IMR-90 (cell line): ENCODE results near the gene MOAP1. TPM values are rescaled to one million over a fixed set of nuclear protein-coding genes. Genes with fewer than 3 reads are reported as not detected.
"Not testable (repeated sequence)": the region's sequence is repeated elsewhere in the genome, so short reads cannot be mapped to it uniquely, and the experiment has no call there.

Experiments used
- ATAC-seq: fragments of 200-7000 bp; cut with Tn5 transposase; 2 replicates; pipeline ENCODE4 v1.9.1; 2020; ENCODE audit warnings: low read depth, mild to moderate bottlenecking, moderate library complexity
- BruUV-seq: library from RNA; stranded (reverse); fragments of 400-500 nt; replicated peaks from 2 replicates; lab custom pipeline; 2021; lab: Mats Ljungman, UMichigan
- CTCF ChIA-PET: fragments of 300-600 bp; formaldehyde crosslinking; extraction: SDS; loops from one replicate; lab custom pipeline; 2021; ENCODE audit warnings: antibody characterized with exemption; lab: Yijun Ruan, JAX
- POLR2A ChIA-PET: fragments of 300-600 bp; sonication (Branson Sonifier 250); formaldehyde crosslinking; loops from one replicate; lab custom pipeline; 2022; ENCODE audit warnings: antibody characterized with exemption; ENCODE audit not compliant: unreplicated experiment; lab: Charles Lee
- DNase-seq: peaks from one replicate; pipeline ENCODE4 v3.0.0; 2013
- H2AFZ ChIP-seq: replicated peaks from 2 replicates; pipeline ENCODE3; 2013; ENCODE audit warnings: low read length, mild to moderate bottlenecking; ENCODE audit not compliant: poor library complexity
- H2AK5ac ChIP-seq: 2 replicates; pipeline ENCODE4 v1.6.1; 2013; ENCODE audit warnings: low read depth, low read length, inconsistent platforms
- H2AK9ac ChIP-seq: replicated peaks from 2 replicates; pipeline ENCODE3; 2013; ENCODE audit warnings: mild to moderate bottlenecking, low read depth, low read length, moderate library complexity; ENCODE audit not compliant: poor library complexity
- H2BK120ac ChIP-seq: 2 replicates; pipeline ENCODE4 v1.6.1; 2013; ENCODE audit warnings: low read depth, low read length, inconsistent platforms
- H2BK15ac ChIP-seq: 3 replicates; pipeline ENCODE4 v1.6.1; 2013; ENCODE audit warnings: low read depth, low read length, inconsistent platforms
- H2BK20ac ChIP-seq: 2 replicates; pipeline ENCODE4 v1.6.1; 2013; ENCODE audit warnings: low read depth, mild to moderate bottlenecking, inconsistent platforms, low read length, moderate library complexity
- H2BK5ac ChIP-seq: 2 replicates; pipeline ENCODE4 v1.6.1; 2013; ENCODE audit warnings: mild to moderate bottlenecking, low read depth, low read length, inconsistent platforms; ENCODE audit not compliant: poor library complexity, severe bottlenecking
- H3K14ac ChIP-seq: replicated peaks from 2 replicates; pipeline ENCODE4 v1.6.1; 2013; ENCODE audit warnings: low read depth, low read length, inconsistent platforms
- H3K18ac ChIP-seq: 2 replicates; pipeline ENCODE4 v1.6.1; 2013; ENCODE audit warnings: low read depth, low read length, control low read depth
- H3K23ac ChIP-seq: 2 replicates; pipeline ENCODE4 v1.6.1; 2013; ENCODE audit warnings: low read depth, low read length, inconsistent platforms
- H3K27ac ChIP-seq: 2 replicates; pipeline ENCODE4 v1.5.1; 2013; ENCODE audit warnings: mild to moderate bottlenecking, control low read depth, low read length; ENCODE audit not compliant: insufficient read depth
- H3K27me3 ChIP-seq: 2 replicates; pipeline ENCODE4 v1.6.1; 2013; ENCODE audit warnings: low read length; ENCODE audit not compliant: control insufficient read depth, insufficient read depth
- H3K36me3 ChIP-seq: 2 replicates; pipeline ENCODE4 v1.6.1; 2013; ENCODE audit warnings: low read length, mixed read lengths; ENCODE audit not compliant: control insufficient read depth, insufficient read depth
- H3K4ac ChIP-seq: 2 replicates; pipeline ENCODE4 v1.6.1; 2013; ENCODE audit warnings: low read depth, low read length, inconsistent platforms
- H3K4me1 ChIP-seq: 2 replicates; pipeline ENCODE4 v1.6.1; 2013; ENCODE audit warnings: low read length, mixed read lengths; ENCODE audit not compliant: control insufficient read depth, insufficient read depth
- H3K4me2 ChIP-seq: 2 replicates; pipeline ENCODE4 v1.6.1; 2013; ENCODE audit warnings: low read depth, mild to moderate bottlenecking, control low read depth, low read length, moderate library complexity
- H3K4me3 ChIP-seq: 2 replicates; pipeline ENCODE4 v1.5.1; 2013; ENCODE audit warnings: low read depth, mild to moderate bottlenecking, control low read depth, low read length, moderate library complexity; ENCODE audit not compliant: insufficient read depth
- H3K56ac ChIP-seq: 2 replicates; pipeline ENCODE4 v1.6.1; 2013; ENCODE audit warnings: low read length, inconsistent platforms; ENCODE audit not compliant: insufficient read depth; ENCODE audit errors: extremely low read depth
- H3K79me1 ChIP-seq, 2 experiments: 2 replicates each; pipeline ENCODE4 v1.6.1; 2013; ENCODE audit warnings: low read length in 2 of 2, inconsistent platforms in 1 of 2, low read depth in 1 of 2
- H3K9ac ChIP-seq: 2 replicates; pipeline ENCODE4 v1.6.1; 2013; ENCODE audit warnings: low read depth, low read length, control low read depth
- H3K9me1 ChIP-seq: 2 replicates; pipeline ENCODE4 v1.6.1; 2013; ENCODE audit warnings: low read length, inconsistent platforms; ENCODE audit not compliant: insufficient read depth
- H3K9me3 ChIP-seq: 2 replicates; pipeline ENCODE4 v1.6.1; 2013; ENCODE audit warnings: low read length; ENCODE audit not compliant: control insufficient read depth, insufficient read depth
- H4K20me1 ChIP-seq: 2 replicates; pipeline ENCODE4 v1.6.1; 2013; ENCODE audit warnings: low read length, inconsistent platforms; ENCODE audit not compliant: insufficient read depth
- H4K5ac ChIP-seq: 2 replicates; pipeline ENCODE4 v1.6.1; 2013; ENCODE audit warnings: mild to moderate bottlenecking, low read depth, low read length, control low read depth
- H4K8ac ChIP-seq, 2 experiments: 2 replicates each; pipeline ENCODE4 v1.6.1; 2013; ENCODE audit warnings: low read depth in 2 of 2, low read length in 2 of 2, control low read depth in 1 of 2, inconsistent platforms in 1 of 2
- H4K91ac ChIP-seq: 2 replicates; pipeline ENCODE4 v1.6.1; 2013; ENCODE audit warnings: low read depth, low read length, inconsistent platforms; ENCODE audit not compliant: insufficient read depth
- CHD1 ChIP-seq: IDR thresholded peaks from 2 replicates; pipeline ENCODE4 v1.6.1; 2012; ENCODE audit warnings: low read depth, low read length, improper control_type of control experiment
- NFE2L2 ChIP-seq: fragments of 150-350 bp; IDR thresholded peaks from 2 replicates; pipeline ENCODE4 v1.6.1; 2016; ENCODE audit warnings: low read depth, mild to moderate bottlenecking, low read length
- WGBS, 2 experiments: methylation state at CpG; one replicate each; pipeline versions ENCODE4 v1.1.5 to v1.1.7; 2013; ENCODE audit warnings: missing lambda C conversion rate in 2 of 2; ENCODE audit not compliant: insufficient read length in 1 of 2; ENCODE audit errors: extremely low coverage in 2 of 2; 5-methylcytosine and 5-hydroxymethylcytosine counted together
- dilution Hi-C: fragments of 300-500 bp; cut with HindIII; formaldehyde crosslinking; loops from one replicate; pipeline ENCODE4 v1.14.3; 2018; ENCODE audit warnings: low sequenced_read_pairs; ENCODE audit not compliant: unreplicated experiment
- in situ Hi-C: fragments of 300-500 bp; cut with MboI; formaldehyde crosslinking; loops from 3 replicates; pipeline ENCODE4 v1.14.3; 2019; ENCODE audit warnings: low sequenced_read_pairs, inconsistent platforms, mixed read lengths
- intact Hi-C: fragments of 100-400 bp; cut with micrococcal nuclease; formaldehyde crosslinking; loops from 2 replicates; pipeline ENCODE4 v1.10.0; 2022
- polyA plus RNA-seq, 3 experiments: library from polyadenylated mRNA; depleted of rRNA; stranded (reverse); fragments of >200 nt; gene quantifications; 2 replicates each; pipeline ENCODE4 v1.2.3, GENCODE V29; 2012; ENCODE audit warnings: low replicate concordance in 1 of 3
- total RNA-seq: library from RNA; depleted of rRNA; stranded (reverse); fragments of >200 nt; gene quantifications from 2 replicates; pipeline ENCODE4 v1.2.3, GENCODE V29; 2012

Gene MOAP1
- total and polyA plus RNA-seq, 2 of the 4 experiments (the other 2 are of a cell fraction) = 9.9 to 13.2 TPM

DNA sequence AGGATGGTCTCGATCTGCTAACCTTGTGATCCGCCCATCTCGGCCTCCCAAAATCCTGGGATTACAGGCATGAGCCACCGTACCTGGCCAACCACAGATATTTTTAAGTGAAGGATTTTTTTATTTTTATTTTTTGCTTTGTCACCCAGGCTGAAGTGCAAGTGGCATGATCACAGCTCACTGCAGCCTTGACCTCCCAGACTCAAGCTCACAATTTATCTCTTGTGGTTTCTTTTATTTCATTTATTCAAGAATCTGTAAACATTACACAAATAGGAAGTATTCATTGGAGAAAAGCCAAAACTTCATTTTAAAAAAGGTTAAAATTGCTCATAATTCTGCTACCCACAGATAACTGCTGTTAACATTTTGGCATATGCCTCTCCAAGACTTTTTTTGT is 13.3 kb downstream of the MOAP1 start:
- Histone ChIP-seq H3K4me2 (no peak overlapping the region), H3K18ac (no peak overlapping the region), H2AK5ac (no peak overlapping the region), H2AK9ac (no peak overlapping the region), H4K8ac (no peak overlapping the region), H3K4me1 (no peaks in the 10 kb centered on the region), H3K4ac (no peak overlapping the region), H4K5ac (no peak overlapping the region), H2BK15ac (no peak overlapping the region), H3K23ac (no peak overlapping the region), H3K56ac (no peak overlapping the region), H2AFZ (no peak overlapping the region), H3K79me1 (no peaks in the 10 kb centered on the region), H3K27ac (no peak overlapping the region), H2BK20ac (no peak overlapping the region), H4K20me1 (no peaks in the 10 kb centered on the region), H3K36me3 (no peaks in the 10 kb centered on the region), H3K9me1 (no peaks in the 10 kb centered on the region), H3K27me3 (peaks cover 9% of the 10 kb centered on the region), H3K9ac (no peak overlapping the region), H4K91ac (no peak overlapping the region), H3K9me3 (no peaks in the 10 kb centered on the region), H3K4me3 (no peak overlapping the region), H2BK5ac (no peak overlapping the region), H2BK120ac (no peak overlapping the region), H3K14ac (no peak overlapping the region)
- BruUV-seq = no TSS peak
- in situ Hi-C loops = no loop called here
- ChIA-PET POLR2A (no interaction called here), CTCF (interaction anchor here (1.0 kb wide), 1 partner anchor 58 kb away, joined by 5 read pairs; no protein-coding TSS in a partner anchor)
- DNase-seq (peak; percentile 19), ATAC-seq (peak; percentile 61)
- TF ChIP-seq CHD1 (no peak), NFE2L2 (0 out of 2 replicates have a peak, but pooled peaks have one; percentile 15)
- intact Hi-C loops = no loop called here
- WGBS, 2 experiments = no CpG with 5 or more reads among the region's 4 CpGs
- dilution Hi-C loops = no loop called here

DNA sequence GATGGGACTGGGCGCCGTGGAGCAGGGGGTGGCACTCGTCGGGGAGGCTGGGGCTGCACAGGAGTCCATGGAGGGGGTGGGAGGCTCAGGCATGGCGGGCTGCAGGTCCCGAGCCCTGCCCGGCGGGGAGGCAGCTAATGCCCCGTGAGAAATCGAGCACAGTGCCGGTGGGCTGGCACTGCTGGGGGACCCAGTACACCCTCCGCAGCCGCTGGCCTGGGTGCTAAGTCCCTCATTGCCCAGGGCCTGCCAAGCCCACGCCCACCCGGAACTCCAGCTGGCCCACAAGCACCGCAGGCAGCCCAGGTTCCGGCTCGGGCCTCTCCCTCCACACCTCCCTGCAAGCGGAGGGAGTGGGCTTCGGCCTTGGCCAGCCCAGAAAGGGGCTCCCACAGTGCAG is 14.6 kb downstream of the MOAP1 start:
- DNase-seq, dilution Hi-C loops, H4K20me1 ChIP-seq, H4K5ac ChIP-seq, POLR2A ChIA-PET, H3K4me3 ChIP-seq, H3K9ac ChIP-seq, H2BK5ac ChIP-seq, H3K4me2 ChIP-seq, intact Hi-C loops, H2BK15ac ChIP-seq, H2BK120ac ChIP-seq, H2BK20ac ChIP-seq, H3K18ac ChIP-seq, H3K56ac ChIP-seq, H3K14ac ChIP-seq, H2AK9ac ChIP-seq, BruUV-seq, H3K4me1 ChIP-seq, H3K27me3 ChIP-seq, H3K23ac ChIP-seq, H4K8ac ChIP-seq, H3K9me3 ChIP-seq, ATAC-seq, H3K27ac ChIP-seq, H4K91ac ChIP-seq, H3K36me3 ChIP-seq, in situ Hi-C loops, H3K4ac ChIP-seq, H3K79me1 ChIP-seq, H3K9me1 ChIP-seq, H2AFZ ChIP-seq, H2AK5ac ChIP-seq: not testable (repeated sequence)
- CTCF ChIA-PET = interaction anchor here (0.6 kb wide), 1 partner anchor 139 kb away, joined by 3 read pairs; no protein-coding TSS in a partner anchor
- WGBS, 2 experiments = 97% methylated on average over 5 of the region's 20 CpGs; no CpG with 5 or more reads in 1 of the 2 experiments
